Suppressor macrophage treated with lipopolysaccharide for 1 hour (primary cell): Measurements from ENCODE around the gene CLMP.
"Not testable (repeated sequence)": the region's sequence is repeated elsewhere in the genome, so short reads cannot be mapped to it uniquely, and the experiment has no call there.

ENCODE experiments used
- DNase-seq, 3 donors: peaks; one replicate each; pipeline ENCODE4 v3.0.0-alpha.2; 2020 to 2022

The CLMP gene

GRCh38 chr11:123164732-123165450, 30.2 kb downstream of the CLMP start:
- no peak for DNase-seq

- DNase-seq, result no peak
Observed at GRCh38 chr11:123163621-123164020, 31.4 kb downstream of the CLMP start.

- no peak for DNase-seq
Observed at GRCh38 chr11:123161376-123162030, 33.5 kb downstream of the CLMP start.

GRCh38 chr11:123159183-123159857, 35.7 kb downstream of the CLMP start:
- no peak for DNase-seq

GRCh38 chr11:123158033-123159003, 36.7 kb downstream of the CLMP start:
- DNase-seq, result no peak

GRCh38 chr11:123152951-123153350, 42.1 kb downstream of the CLMP start:
- DNase-seq, result no peak

- not testable (repeated sequence) for DNase-seq
Observed at GRCh38 chr11:123152346-123152745, 42.7 kb downstream of the CLMP start.

GRCh38 chr11:123151796-123152195, 43.3 kb downstream of the CLMP start:
- no peak for DNase-seq

GRCh38 chr11:123151366-123151765, 43.7 kb downstream of the CLMP start:
- DNase-seq, result no peak

- DNase-seq, result no peak
Observed at GRCh38 chr11:123150882-123151281, 44.2 kb downstream of the CLMP start.

- DNase-seq, result no peak
Observed at GRCh38 chr11:123148965-123149364, 46.1 kb downstream of the CLMP start.

- no peak for DNase-seq
Observed at GRCh38 chr11:123145661-123146060, 49.4 kb downstream of the CLMP start.

- no peak for DNase-seq
Observed at GRCh38 chr11:123145220-123145619, 49.8 kb downstream of the CLMP start.

- no peak for DNase-seq
Observed at GRCh38 chr11:123144707-123145106, 50.3 kb downstream of the CLMP start.

- DNase-seq, result no peak
Observed at GRCh38 chr11:123143921-123144320, 51.1 kb downstream of the CLMP start.

GRCh38 chr11:123143476-123143875, 51.6 kb downstream of the CLMP start:
- DNase-seq, result no peak

GRCh38 chr11:123139206-123139605, 55.8 kb downstream of the CLMP start:
- DNase-seq, result no peak

- DNase-seq, result peak; percentile 49 to 71 (median 58)
Observed at GRCh38 chr11:123137431-123138224, 57.4 kb downstream of the CLMP start.

- no peak for DNase-seq
Observed at GRCh38 chr11:123135863-123136446, 59.1 kb downstream of the CLMP start.

- DNase-seq, result no peak
Observed at GRCh38 chr11:123132881-123133280, 62.2 kb downstream of the CLMP start.

- DNase-seq, result peak; percentile 67 to 76 (median 73)
Observed at GRCh38 chr11:123132034-123132766, 62.8 kb downstream of the CLMP start.
